ENCODE data around the gene MYO3B.

- TF ChIP-seq CTCF (IDR thresholded peaks at IDR 0.05; ENCODE audit: control extremely low read depth in 1 of 3, insufficient read depth in 1 of 3, low read depth in 1 of 3, low read length in 3 of 3) (no peak), POLR2AphosphoS5 (IDR thresholded peaks at IDR 0.05; ENCODE audit: low read depth, low read length) (no peak), JUND (IDR thresholded peaks at IDR 0.05; ENCODE audit: low read length) (no peak), PHF8 (conservative IDR thresholded peaks at IDR 0.05; ENCODE audit: low read depth, low read length) (no peak), E2F6 (IDR thresholded peaks at IDR 0.05) (no peak), USF2 (IDR thresholded peaks at IDR 0.05; ENCODE audit: low read length) (no peak), MAX (IDR thresholded peaks at IDR 0.05) (no peak), SRF (IDR thresholded peaks at IDR 0.05; ENCODE audit: low read depth, low read length) (no peak), POLR2A (IDR thresholded peaks at IDR 0.05; ENCODE audit: control extremely low read depth in 1 of 2, low read depth in 2 of 2, low read length in 2 of 2) (no peak), NANOG (IDR thresholded peaks at IDR 0.05; ENCODE audit: insufficient read depth, low read depth, low read length, poor library complexity, severe bottlenecking) (no peak), JUN (IDR thresholded peaks at IDR 0.05; ENCODE audit: low read depth, low read length) (no peak), YY1 (IDR thresholded peaks at IDR 0.05; ENCODE audit: low read depth, low read length) (no peak), RXRA (IDR thresholded peaks at IDR 0.05; ENCODE audit: insufficient read depth, low read depth, low read length) (no peak), EGR1 (IDR thresholded peaks at IDR 0.05; ENCODE audit: borderline replicate concordance, low read depth, low read length) (no peak)
These were observed 127.8 kb downstream of the MYO3B start for GRCh38 chr2:170305711-170306110.
